ENCODE results near the gene ZNF516. TPM values are rescaled to one million over a fixed set of nuclear protein-coding genes. Genes with fewer than 3 reads are reported as not detected.

The ZNF516 gene
- total RNA-seq, 1 experiment from 2014 or later, result 8.2 TPM

GRCh38 chr18:76343938-76344569 lies 151.0 kb downstream of the ZNF516 start:
- Histone ChIP-seq H3K9me3 (replicated peaks) (no peaks in the 10 kb centered on the region), H3K36me3 (no peaks in the 10 kb centered on the region), H3K27ac (no peak overlapping the region), H3K4me1 (no peaks in the 10 kb centered on the region), H3K27me3 (no peaks in the 10 kb centered on the region), H3K4me3 (no peak overlapping the region)
- no peak for DNase-seq

DNA sequence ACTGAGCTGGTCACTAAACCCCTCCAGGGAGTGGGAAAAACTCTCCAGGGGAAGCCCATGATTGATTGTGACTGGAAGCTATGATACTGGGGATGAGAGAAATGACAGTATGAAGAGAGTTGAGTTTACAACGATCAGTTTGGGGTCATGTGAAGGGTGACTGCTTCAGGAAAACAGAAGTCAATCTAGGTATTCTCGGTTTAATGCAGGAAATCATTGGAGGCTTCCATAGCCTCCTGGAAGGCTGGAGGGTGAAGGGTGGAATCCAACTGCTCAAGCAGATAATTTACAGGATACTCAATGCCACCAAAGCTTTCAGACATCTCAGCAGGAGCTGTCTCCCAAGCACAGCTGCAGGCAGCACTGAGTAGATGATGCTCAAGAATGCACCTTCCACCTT lies 154.6 kb downstream of the ZNF516 start:
- DNase-seq, result no peak
- Histone ChIP-seq H3K4me3 (no peak overlapping the region), H3K27me3 (no peaks in the 10 kb centered on the region), H3K9me3 (replicated peaks) (no peaks in the 10 kb centered on the region), H3K4me1 (no peaks in the 10 kb centered on the region), H3K36me3 (no peaks in the 10 kb centered on the region), H3K27ac (no peak overlapping the region)

GRCh38 chr18:76339246-76339620 lies 155.8 kb downstream of the ZNF516 start:
- no peak overlapping the region for H3K4me3 ChIP-seq
- no peak overlapping the region for H3K27ac ChIP-seq
- no peaks in the 10 kb centered on the region for H3K27me3 ChIP-seq
- DNase-seq, result no peak
- no peaks in the 10 kb centered on the region for H3K36me3 ChIP-seq
- no peaks in the 10 kb centered on the region for H3K9me3 ChIP-seq (replicated peaks)
- no peaks in the 10 kb centered on the region for H3K4me1 ChIP-seq

- Histone ChIP-seq H3K27me3 (no peaks in the 10 kb centered on the region), H3K4me1 (no peaks in the 10 kb centered on the region), H3K9me3 (replicated peaks) (no peaks in the 10 kb centered on the region), H3K36me3 (no peaks in the 10 kb centered on the region), H3K4me3 (no peak overlapping the region), H3K27ac (no peak overlapping the region)
- no peak for DNase-seq
Observed at GRCh38 chr18:76338619-76339245, 156.3 kb downstream of the ZNF516 start.

DNA sequence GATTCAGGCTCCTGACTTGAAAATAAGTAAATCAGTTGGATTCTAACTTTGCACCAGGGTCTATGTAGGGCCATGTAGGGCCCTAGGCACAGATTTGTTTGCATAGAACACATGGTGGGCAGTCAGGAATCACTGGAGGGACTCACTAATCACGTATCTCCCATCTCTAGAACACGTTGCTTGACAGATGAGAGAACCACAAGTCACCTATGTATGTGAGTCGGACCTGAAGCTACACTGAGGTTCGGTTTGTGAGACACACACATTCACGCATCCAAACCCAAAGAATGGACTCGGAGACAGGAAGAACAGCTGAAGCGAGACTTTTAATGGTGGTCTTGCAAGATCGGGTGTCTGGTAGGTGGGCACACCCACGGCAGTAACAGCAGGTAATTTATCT lies 157.0 kb downstream of the ZNF516 start:
- no peaks in the 10 kb centered on the region for H3K9me3 ChIP-seq (replicated peaks)
- H3K4me3 ChIP-seq, result no peak overlapping the region
- H3K27ac ChIP-seq, result no peak overlapping the region
- H3K4me1 ChIP-seq, result no peaks in the 10 kb centered on the region
- H3K36me3 ChIP-seq, result no peaks in the 10 kb centered on the region
- no peaks in the 10 kb centered on the region for H3K27me3 ChIP-seq
- no peak for DNase-seq

DNA sequence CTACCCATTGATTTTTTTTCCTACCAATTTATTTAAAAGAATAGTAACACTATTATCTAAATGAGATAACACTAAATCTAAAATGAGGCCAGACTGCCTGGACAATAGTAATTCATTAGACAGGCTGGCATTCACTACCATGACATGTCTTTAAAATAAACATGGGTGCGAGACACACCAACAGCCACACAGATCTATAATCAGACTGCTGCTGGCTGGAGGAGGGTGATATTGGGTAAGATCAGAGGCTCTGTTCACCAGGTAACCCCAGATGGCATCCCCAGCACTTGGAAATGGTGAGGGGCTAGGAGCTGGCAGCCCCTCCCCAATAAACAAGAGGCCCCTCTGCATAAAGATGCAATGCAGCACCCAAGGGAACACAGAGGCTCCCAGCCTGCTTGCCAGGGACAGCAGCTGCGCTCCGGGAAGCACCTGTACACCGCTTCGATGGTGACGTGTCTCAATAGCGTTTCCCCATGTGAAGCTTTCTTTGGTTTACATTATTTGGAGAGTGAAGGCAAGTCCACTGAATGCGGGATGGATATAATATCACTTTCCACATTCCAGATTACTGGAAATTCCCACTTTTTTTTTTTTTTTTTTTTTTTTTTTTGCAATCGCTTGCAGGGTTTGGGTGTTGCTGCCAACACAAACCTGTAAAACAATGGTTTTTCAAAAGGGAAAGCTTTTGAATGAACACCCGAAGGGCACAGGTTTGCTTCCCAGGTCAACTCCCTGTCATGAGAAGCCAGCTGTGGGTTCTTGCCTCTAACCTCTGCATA lies 159.0 kb downstream of the ZNF516 start:
- Histone ChIP-seq H3K27me3 (no peaks in the 10 kb centered on the region), H3K4me1 (no peaks in the 10 kb centered on the region), H3K9me3 (replicated peaks) (no peaks in the 10 kb centered on the region), H3K36me3 (no peaks in the 10 kb centered on the region), H3K27ac (no peak overlapping the region), H3K4me3 (no peak overlapping the region)
- DNase-seq, result no peak

GRCh38 chr18:76328140-76328539 lies 166.9 kb downstream of the ZNF516 start:
- H3K27me3 ChIP-seq, result no peaks in the 10 kb centered on the region
- no peaks in the 10 kb centered on the region for H3K36me3 ChIP-seq
- H3K4me1 ChIP-seq, result no peaks in the 10 kb centered on the region
- H3K9me3 ChIP-seq (replicated peaks), result no peaks in the 10 kb centered on the region
- H3K27ac ChIP-seq, result no peak overlapping the region
- DNase-seq, result peak; percentile 12 to 24
- no peak overlapping the region for H3K4me3 ChIP-seq

GRCh38 chr18:76323891-76324290 lies 171.2 kb downstream of the ZNF516 start:
- Histone ChIP-seq H3K4me3 (no peak overlapping the region), H3K4me1 (no peaks in the 10 kb centered on the region), H3K27me3 (no peaks in the 10 kb centered on the region), H3K27ac (no peak overlapping the region), H3K36me3 (no peaks in the 10 kb centered on the region), H3K9me3 (replicated peaks) (no peaks in the 10 kb centered on the region)
- no peak for DNase-seq

GRCh38 chr18:76322686-76323085 lies 172.4 kb downstream of the ZNF516 start:
- Histone ChIP-seq H3K27me3 (no peaks in the 10 kb centered on the region), H3K36me3 (no peaks in the 10 kb centered on the region), H3K9me3 (replicated peaks) (no peaks in the 10 kb centered on the region), H3K4me1 (no peaks in the 10 kb centered on the region), H3K4me3 (no peak overlapping the region), H3K27ac (no peak overlapping the region)
- no peak for DNase-seq

DNA sequence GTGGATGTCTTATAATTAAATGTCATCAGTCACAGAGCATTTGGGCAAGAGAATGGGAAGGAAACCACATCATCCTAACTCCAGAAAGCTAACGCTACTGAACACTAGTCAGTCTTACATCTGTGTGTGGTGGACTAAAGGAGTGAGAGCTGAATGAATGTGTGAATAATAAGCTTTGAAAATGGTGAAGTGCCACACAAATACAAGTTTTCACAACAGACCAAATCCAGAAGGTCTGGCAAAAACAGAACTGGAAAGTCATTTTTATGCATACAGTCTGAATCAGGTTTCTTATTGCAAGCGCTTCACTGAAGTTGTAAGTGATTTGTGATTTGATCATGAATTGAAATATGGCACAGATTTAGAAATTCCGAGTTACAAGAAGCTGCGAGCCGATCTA lies 175.7 kb downstream of the ZNF516 start:
- H3K27me3 ChIP-seq, result no peaks in the 10 kb centered on the region
- no peaks in the 10 kb centered on the region for H3K36me3 ChIP-seq
- DNase-seq, result no peak
- no peak overlapping the region for H3K4me3 ChIP-seq
- no peaks in the 10 kb centered on the region for H3K4me1 ChIP-seq
- no peaks in the 10 kb centered on the region for H3K9me3 ChIP-seq (replicated peaks)
- H3K27ac ChIP-seq, result no peak overlapping the region

- Histone ChIP-seq H3K27ac (no peak overlapping the region), H3K4me3 (no peak overlapping the region), H3K27me3 (no peaks in the 10 kb centered on the region), H3K9me3 (replicated peaks) (no peaks in the 10 kb centered on the region), H3K4me1 (no peaks in the 10 kb centered on the region), H3K36me3 (no peaks in the 10 kb centered on the region)
- DNase-seq, result no peak
Observed at GRCh38 chr18:76318607-76319006, 176.4 kb downstream of the ZNF516 start.

DNA sequence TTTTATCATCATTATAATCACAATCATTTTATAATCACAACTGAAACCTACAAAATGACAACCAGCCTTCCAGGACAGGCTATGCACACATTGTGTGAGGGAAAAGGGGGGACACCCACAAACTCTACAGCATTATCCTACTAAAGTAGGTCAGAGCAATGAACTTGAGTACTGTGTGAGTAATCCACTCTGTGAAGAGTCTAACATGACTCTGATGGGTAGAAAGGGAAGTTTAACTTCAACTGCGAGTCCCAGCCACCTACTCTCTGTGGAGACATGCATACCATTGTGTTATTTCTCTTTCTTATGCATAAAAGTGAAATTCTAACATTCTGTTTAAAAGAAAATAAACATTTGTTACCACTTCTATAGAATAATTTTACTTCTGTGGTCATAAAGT lies 177.9 kb downstream of the ZNF516 start:
- no peaks in the 10 kb centered on the region for H3K4me1 ChIP-seq
- H3K4me3 ChIP-seq, result no peak overlapping the region
- no peaks in the 10 kb centered on the region for H3K36me3 ChIP-seq
- no peak overlapping the region for H3K27ac ChIP-seq
- no peak for DNase-seq
- H3K27me3 ChIP-seq, result no peaks in the 10 kb centered on the region
- no peaks in the 10 kb centered on the region for H3K9me3 ChIP-seq (replicated peaks)

GRCh38 chr18:76315722-76316230 lies 179.3 kb downstream of the ZNF516 start:
- H3K36me3 ChIP-seq, result no peaks in the 10 kb centered on the region
- H3K27ac ChIP-seq, result no peak overlapping the region
- no peak overlapping the region for H3K4me3 ChIP-seq
- H3K27me3 ChIP-seq, result no peaks in the 10 kb centered on the region
- no peaks in the 10 kb centered on the region for H3K4me1 ChIP-seq
- no peaks in the 10 kb centered on the region for H3K9me3 ChIP-seq (replicated peaks)
- DNase-seq, result no peak

GRCh38 chr18:76314496-76314895 lies 180.5 kb downstream of the ZNF516 start:
- H3K4me3 ChIP-seq, result no peak overlapping the region
- DNase-seq, result no peak
- H3K4me1 ChIP-seq, result no peaks in the 10 kb centered on the region
- no peaks in the 10 kb centered on the region for H3K36me3 ChIP-seq
- no peaks in the 10 kb centered on the region for H3K27me3 ChIP-seq
- no peak overlapping the region for H3K27ac ChIP-seq
- H3K9me3 ChIP-seq (replicated peaks), result no peaks in the 10 kb centered on the region

DNA sequence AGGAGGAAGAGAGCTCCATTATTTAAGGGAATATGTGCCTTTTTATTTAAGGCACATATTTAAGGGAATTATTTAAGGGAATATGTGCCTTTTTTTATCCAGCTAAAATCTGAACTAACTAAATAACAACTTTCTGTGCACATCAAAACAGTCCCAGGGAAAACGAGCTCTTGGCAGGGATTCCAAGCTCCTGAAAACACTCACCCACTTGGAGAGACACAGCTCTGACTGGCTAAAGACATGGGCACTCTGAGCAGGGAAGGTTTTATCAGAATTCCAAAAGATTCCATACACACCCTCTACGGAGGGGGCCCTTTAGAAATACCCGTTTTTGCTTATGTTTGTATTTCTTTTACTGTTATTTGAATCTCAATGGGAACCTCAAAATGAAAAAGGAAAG lies 181.0 kb downstream of the ZNF516 start:
- Histone ChIP-seq H3K4me1 (no peaks in the 10 kb centered on the region), H3K36me3 (no peaks in the 10 kb centered on the region), H3K27me3 (no peaks in the 10 kb centered on the region), H3K27ac (no peak overlapping the region), H3K9me3 (replicated peaks) (no peaks in the 10 kb centered on the region), H3K4me3 (no peak overlapping the region)
- no peak for DNase-seq
